Hematopoietic multipotent progenitor cell (in vitro differentiated cells): Measurements from ENCODE around the gene LRRN3. TPM values are rescaled to one million over a fixed set of nuclear protein-coding genes. Genes with fewer than 3 reads are reported as not detected.

Experiments used
- DNase-seq, 3 donors: peaks; one replicate each; pipeline ENCODE4 v3.0.0-alpha.2; 2011 to 2015; ENCODE audit warnings: low read depth in 2 of 3, low spot score in 2 of 3
- total RNA-seq: library from RNA; depleted of rRNA; stranded (reverse); fragments of >200 nt; gene quantifications from one replicate; pipeline ENCODE4 v1.2.3, GENCODE V29; 2012

The LRRN3 gene
- total RNA-seq, 1 donor, result under 0.01 TPM

DNA sequence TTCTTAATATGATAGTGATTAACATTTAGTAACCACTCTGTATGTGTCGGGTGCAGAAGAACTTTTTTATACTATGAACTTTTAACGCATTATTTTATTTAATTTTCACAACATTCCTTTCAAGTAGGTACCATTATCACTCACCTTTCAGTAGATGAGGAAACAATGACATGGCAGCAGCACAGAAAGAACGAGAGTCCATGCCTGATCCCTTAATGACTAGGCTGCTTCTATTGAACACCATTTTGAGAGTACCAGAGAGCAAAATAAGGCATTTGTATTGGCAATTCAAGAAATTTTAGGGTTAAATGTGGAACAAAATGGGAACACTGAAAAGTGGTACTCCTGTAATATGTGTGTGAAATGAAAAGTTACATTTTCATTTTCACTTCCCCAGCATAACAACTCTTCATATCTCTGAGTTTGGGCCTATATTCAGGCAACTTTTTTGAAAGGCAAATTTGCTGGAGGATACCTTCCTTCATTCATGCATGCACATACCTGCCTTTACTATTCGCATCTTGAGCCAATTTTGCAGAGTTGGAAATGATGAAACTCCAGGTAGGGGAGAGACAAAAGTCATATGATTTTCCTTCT is 12.8 kb downstream of the LRRN3 start:
- no peak for DNase-seq

DNA sequence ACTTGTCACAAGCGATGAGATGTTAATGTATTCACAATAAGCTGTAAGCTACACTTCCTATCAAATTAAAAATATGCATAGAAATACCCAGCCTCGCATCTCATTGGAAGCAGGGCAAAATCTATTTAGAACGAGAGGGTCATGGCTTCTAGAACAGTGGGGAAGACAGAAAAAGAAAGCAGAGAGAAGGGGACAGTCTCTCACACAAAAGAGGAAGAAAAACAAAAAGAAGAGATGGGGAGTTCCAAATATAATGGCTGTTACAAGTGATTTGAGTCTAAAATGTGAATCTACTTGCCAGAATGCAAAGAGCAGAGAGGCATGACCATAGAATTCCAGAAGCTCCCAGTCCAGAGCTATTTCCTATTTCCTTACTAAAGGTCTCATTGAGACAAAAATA is 13.8 kb downstream of the LRRN3 start:
- DNase-seq, result no peak

DNA sequence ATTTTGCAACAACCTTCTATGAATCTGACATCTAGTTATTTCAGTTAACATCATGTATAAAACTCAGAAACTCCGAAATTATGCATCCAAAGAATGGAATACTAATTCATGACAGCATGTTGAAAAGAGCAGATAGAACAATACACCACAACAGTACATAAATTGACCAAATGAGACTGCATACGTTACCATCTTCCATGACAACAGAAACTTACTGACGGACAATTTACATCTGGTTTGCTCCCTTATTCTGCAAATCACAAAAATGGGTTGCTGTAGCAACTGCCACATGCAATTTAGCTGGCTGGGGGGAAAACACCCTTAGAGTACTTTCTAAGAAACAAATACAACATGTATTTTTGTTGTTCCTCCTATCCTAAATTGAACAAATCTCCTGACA is 14.3 kb downstream of the LRRN3 start:
- no peak for DNase-seq

DNA sequence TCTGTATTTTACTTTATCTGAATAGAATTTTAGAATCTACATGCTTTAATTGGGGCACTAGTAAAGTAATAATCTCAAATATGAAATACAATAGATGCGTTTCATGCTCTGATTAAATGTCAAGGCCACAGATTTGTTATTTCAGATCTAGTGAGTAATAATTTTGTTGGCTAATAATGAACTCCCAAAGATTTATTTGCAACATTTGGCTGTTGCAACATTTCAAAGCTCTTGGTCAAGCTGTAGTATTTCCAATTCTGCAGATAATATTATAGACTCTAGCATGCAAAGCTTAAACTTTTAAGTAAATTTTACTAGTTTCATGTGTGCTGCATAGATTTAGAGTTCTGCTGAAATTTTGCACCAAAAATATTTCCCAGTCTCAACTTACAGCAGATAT is 16.7 kb downstream of the LRRN3 start:
- no peak for DNase-seq

DNA sequence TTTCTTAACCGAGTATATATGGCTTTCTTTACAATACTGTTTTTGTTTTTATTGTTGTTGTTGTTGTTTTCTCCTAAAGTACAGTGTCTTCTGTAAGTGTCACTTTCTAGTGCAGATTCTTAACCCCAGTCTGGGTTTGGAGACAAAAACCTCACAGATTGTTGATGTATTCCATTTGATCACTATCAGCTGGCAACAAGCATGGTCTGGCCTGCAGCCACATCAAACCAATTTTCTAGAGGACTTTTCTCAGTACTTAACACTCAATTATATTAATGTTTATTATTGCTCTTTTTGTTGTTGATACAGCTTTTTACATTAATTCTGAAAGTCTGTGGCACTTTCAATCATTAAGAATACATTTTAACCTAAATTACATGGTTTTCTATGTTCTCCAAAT is 17.1 kb downstream of the LRRN3 start:
- DNase-seq, result no peak

DNA sequence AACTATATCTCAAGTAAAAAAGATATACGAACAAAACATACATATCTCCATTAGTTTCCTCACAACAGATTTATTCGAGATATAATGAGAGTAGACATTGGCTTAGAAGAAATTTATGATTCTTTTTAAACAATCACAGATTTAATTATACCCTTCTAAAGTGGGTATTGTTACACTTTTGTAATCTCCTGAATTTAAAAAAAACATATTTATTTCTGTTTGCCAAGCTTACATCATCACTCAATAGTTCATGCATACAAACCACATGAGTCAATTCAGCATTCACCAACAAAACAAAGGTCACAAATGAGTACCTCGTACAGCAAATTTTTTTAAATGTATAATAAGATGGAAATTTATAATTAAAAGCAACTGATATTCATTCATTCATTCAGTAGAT is 17.6 kb downstream of the LRRN3 start:
- DNase-seq, result no peak

DNA sequence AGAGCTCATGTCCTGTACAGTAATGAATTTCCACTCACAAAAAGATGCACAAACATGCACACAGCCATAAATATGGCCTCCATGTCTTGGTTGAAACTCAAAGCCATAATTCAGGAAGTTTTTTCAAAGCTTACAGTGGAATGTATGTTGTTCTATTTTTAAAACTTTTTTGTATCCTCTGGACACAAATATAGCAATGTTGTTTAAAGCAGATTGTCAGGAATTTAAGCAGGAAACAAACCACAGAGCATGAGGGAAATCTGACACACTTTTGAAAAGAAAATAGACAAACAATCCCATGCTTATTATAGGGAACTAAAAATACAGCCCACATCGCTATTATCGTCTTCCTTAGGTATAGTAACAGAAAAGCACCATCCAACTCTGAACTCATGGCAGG is 21.5 kb downstream of the LRRN3 start:
- no peak for DNase-seq

DNA sequence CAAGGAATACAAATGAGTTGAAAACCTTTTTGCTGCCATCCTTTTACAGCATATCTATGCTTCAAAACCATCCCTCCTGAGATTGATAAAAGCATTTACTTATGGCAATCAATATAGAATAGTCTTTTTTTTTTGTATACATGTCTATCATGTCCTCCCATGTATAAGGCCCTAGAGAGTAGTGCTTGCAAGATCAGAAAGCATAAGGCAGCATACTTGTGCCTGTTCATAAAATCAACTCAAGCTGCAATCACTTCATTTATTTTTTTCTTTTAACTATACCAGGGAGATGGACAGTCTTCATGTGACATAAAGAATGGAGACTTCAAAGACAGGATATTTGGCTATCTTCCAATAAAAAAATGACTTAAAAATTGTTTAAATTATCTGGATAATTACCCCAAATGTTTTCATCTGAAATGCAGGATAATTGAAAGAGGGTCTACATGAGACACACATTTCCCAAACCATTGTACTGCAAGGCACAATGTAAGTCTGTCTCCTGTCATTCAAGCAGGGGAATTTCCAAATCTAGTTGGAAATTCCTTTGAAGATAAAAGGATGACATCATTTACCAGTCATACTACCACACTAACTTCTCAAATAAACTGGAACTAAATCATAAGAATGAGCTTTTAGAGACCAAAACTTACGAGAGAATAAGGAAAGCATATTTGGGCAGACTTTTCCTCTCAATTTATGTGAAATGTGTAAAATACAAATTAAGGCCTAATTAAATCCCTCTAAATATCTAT is 22.5 kb downstream of the LRRN3 start:
- no peak for DNase-seq

DNA sequence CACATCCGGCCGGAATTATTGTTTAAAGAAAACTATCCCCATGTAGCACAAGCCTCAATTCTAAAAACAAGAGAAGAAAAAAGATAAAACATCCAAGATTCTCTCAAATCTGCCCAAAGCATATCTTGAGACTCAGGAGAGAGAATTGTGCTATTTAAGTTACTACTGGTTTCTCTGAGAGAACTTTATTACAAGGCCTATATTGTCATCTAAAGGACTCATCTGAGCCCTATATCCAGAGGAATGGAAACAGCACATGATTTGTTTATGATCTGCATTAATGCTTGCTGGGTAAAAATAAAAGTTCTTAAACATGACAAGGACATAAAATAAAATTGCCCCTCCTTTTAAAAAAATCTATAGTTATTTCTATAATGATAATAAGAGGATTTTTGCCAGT is 25.0 kb downstream of the LRRN3 start:
- no peak for DNase-seq

DNA sequence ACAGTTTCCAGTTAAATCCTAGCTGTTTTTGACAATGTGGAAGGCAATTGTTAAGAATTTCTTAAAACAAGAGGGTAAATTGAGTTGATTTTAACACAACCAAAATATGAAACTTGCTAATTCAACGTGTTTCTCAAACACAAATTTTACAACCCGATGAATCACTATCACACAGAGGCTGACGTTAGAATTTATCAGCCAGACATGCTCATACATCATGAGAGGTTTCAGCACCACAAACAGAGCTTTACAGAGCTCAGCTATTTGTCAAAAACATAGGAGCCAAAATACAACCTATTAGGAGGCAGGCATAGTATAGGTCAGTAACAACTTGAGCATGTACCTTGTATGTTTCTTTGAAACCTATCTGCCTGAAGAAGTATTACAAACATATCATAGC is 36.1 kb downstream of the LRRN3 start:
- no peak for DNase-seq

DNA sequence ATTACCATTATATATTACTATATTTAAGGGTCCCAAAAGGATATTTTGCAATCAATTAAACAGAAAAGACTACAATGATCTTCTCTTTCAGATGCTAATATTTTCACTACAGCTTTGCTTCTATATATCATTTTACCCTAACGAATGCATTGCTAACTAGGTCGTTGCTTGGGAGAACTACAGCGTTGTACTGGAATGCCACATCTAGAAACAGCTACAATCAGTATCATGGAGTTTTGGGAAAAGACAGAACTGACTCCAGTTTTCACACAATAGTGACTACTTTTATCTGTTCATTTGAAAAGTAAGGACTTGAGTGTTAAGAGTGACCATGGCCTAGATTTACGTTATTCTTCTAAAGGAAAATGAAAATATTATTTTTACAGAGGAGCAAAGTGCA is 38.5 kb downstream of the LRRN3 start:
- DNase-seq, result no peak

DNA sequence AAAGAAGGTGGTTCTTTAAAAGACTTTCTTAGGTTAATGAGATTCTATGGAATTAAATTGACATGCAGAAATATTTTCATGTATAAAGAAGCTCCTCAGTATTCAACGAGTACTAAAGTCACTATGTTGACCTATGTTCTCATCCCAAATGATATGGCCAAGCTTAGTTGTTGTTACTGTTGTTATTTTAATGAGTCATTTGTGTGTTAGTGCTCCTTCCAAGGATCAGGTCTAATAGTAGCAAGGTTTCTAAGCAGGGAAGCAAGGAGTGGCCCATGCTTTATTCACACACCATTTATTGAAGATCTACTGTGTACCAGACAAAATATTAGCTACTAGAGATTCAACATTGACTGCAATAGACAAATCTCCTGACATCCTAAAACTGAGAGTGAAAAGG is 41.9 kb downstream of the LRRN3 start:
- no peak for DNase-seq

DNA sequence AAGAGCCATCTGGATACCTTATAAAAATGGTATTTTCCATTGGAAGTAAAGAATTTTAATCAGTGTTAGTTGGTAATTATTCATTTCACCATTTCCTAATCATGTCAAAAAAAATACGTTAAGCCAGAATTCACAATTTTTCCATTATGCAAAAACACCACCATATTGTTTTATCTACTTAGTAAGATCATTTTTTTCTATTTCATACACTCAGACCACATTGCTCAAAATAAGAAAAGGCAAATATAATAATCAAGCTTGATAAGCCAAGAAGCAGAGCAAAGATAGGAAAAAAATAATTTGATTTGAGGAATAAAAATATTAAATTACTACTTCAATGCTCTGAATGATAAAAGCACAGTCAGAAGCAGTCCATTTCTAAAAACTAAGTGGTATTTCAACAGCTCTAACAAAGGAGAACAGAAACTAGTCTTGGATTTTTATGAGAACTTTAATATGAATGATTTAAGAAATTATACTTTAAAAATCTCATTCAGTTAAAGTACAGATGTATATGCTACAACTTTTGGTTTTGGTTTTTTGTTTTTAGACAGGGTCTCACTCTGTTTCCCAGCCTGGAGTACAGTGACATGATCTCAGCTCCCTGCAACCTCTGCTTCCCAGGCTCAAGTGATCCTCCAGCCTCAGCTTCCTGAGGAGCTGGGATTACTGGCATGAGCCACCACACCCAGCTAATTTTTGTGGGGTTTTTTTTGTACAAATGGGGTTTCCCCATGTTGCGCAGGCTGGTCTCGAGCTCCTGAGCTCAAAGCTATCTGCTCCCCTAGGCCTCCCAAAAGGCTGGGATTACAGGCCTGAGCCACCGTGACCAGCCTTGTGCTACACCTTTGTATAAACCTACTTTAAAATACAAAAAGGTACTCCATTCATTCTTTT is 46.6 kb downstream of the LRRN3 start:
- DNase-seq, result peak in 2 of 3 donors; percentile 3 to 29

DNA sequence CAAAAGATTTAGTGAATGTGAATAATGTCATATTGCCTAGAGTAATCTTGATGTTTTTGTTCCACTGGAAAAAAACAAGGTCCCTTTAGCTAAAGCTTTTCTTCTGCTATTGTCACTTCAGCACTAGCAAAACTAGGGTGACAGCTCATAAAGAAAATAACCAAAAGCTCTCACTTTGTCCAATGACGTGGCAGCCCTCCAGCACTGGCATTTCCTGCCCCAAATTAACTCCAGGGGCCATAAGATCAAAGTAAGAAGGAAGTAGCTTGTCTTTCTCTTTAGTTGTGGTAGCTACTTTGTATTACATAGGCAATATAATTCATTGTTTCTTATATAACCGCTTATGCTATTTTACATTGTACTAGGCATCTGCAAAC is 47.3 kb downstream of the LRRN3 start:
- peak; percentile 13 to 95 (median 77) for DNase-seq

DNA sequence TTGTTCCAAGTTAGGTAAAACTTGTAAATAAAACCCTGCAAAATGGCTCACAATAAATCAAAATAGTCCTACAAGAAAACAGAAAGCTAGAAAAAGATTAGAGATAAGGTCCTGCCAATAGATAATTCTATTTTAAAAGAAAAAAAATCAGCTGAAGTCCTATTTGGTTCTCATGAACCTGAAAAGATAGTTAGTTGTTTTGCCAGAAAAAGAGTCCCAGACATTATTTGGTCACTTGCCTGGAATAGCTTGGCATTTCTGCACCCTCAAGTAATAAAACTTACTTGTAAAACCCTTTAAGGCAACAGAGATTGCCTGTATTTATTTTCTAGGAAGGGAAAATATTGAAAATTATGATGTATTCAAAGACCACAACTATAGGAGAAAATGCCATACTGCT is 47.7 kb downstream of the LRRN3 start:
- DNase-seq, result no peak

DNA sequence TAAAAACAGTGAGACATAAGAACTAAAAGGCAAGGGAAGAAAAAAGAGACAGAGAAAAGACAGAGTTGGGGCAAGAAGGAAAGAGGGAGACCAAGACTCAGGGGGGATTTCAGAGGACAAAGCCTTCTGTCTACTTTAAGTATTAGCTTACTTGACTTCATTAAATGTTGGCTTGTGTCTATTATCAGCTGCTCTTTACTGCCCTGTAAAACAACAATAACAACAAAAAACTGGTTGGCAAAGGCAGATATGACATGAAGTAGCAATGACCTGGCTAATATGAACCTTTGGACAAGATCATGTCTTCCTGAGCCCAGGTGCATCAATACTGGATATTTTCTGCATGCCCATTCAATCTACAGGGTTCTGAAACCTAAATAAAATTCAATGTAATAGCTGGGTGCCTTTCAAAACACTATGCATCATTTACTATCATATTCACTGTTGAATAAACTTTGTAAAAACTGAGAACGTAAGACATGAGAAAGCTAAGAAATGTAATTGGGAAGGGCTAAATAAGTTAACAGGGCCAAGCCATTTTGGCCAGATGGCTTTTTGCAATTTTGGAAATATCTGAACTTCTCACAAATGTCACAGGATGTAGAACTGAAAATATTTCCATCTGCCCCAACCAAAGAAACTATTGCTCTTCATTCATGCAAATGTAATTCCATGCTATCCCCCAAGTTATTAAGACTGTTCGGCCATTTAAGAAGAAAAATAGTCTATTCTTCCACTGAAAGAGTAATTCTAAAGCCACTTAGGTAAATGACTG is 49.4 kb downstream of the LRRN3 start:
- no peak for DNase-seq

DNA sequence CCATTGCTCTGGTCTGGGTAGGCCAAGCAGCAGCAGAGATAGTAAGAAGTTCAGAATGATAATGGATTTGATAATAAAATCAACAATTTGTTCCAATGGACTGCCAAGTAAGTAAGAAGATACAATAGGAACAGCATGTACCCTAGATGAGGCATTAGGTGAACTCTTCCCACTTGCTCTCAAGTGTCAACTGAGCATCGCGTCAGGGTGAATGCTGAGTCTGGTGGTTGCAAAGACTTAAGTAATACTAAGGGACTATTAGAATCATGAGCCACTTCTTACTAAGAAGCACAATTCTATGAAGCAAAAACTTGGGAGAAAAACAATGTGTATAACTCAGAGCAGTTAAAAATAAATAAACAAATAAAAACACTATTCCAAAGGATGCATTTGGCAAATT is 54.5 kb downstream of the LRRN3 start:
- DNase-seq, result no peak

DNA sequence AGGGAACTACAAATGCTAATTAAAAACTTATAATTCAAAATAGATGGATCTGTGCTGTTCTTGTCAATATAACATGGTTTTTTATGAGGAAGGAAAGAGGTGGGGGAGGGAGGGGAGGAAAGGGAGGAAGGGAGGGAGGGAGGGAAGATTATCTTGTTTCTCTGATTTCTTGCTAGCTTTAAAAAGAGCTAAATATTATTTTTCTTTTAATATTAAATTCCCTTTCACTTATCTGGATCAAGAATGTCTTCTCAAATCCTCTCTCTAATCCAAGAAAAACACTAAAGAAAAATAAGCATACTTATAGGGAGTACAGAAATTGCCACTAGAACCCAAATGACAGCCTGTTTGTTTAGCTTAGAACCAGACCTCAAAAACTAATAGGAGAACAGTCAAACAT is 55.2 kb downstream of the LRRN3 start:
- no peak for DNase-seq

DNA sequence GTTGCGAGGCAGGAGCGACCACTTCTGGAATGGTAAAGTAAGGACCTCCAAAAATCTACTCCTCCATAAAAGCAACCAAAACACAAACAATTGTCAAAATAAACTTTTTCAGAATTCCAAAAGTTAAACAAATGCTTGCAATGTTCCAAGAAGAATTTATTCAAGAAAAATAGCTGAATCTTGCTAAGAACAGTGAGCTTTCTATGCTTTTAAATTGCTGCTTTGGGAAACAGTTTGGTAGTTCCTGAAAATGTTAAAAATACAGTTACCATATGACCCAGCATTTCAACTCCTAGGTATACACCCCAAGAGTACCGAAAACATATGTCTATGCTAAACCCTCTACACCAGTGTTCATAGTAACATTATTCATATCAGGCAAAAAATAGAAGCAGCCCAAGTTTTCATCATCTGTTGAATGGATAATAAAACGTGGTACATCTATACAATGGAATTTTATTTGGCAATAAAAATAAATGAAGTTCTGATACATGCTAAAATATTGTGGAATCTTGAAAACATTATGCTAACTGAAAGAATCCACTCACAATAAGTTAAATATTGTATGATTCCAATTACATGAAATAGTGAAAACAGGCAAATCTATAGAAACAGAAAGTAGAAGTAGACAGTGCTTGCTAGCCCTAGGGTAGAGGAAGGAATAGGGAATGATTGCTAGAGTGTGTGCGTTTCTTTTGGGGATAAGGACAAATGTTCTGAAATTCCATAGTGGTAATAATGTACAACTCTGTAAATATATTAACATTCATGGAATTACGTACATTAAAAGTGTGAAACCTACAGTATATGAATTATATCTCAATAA is 57.0 kb downstream of the LRRN3 start:
- no peak for DNase-seq

DNA sequence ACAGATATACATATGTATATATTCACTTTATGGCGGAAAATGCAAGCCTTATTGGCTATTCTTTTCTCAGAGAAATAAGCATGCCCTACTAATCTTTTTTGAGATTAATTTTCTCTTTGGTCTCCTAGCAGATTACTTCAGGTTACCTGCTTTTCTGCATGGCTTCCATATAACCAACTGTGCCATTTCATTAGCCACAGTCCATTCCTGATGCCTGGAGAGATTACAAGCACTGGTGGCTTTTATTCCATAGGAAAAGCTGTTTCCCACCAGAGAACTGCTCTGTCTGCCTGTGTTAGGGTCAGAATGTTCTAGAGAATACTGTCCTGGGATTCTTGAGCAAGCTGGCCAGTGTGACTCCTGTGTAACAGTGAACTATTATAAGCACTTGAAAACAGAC is 59.8 kb downstream of the LRRN3 start:
- DNase-seq, result no peak
